SK-N-SH treated with all-trans-retinoic acid at 6 μM for 48 hours (cell line): ENCODE data around the gene LRBA.

Experiments
- ATAC-seq: fragments of 200-7000 bp; cut with Tn5 transposase; 3 replicates; pipeline ENCODE4 v1.9.1; 2020; ENCODE audit warnings: mild to moderate bottlenecking, moderate library complexity
- ARNTL ChIP-seq: fragments of 450-650 bp; formaldehyde crosslinking; IDR thresholded peaks from 2 replicates; pipeline ENCODE4 v1.5.0; 2020; ENCODE audit warnings: low read depth, mild to moderate bottlenecking, moderate library complexity, borderline replicate concordance
- BACH2 ChIP-seq: fragments of 250-450 bp; sonication (Bioruptor Pico); IDR thresholded peaks from 2 replicates; pipeline ENCODE4 v1.9.0; 2021; ENCODE audit warnings: mild to moderate bottlenecking, borderline replicate concordance
- ESRRG ChIP-seq: fragments of 250-450 bp; sonication (Bioruptor Pico); IDR thresholded peaks from 2 replicates; pipeline ENCODE4 v1.6.1; 2021; ENCODE audit warnings: mild to moderate bottlenecking
- GLIS3 ChIP-seq: fragments of 250-450 bp; sonication (Bioruptor Pico); IDR thresholded peaks from 2 replicates; pipeline ENCODE4 v1.5.0; 2020; ENCODE audit warnings: mild to moderate bottlenecking, moderate library complexity
- ISL1 ChIP-seq: fragments of 250-450 bp; sonication (Bioruptor Pico); IDR thresholded peaks from 2 replicates; pipeline ENCODE4 v2.1.2; 2022; ENCODE audit warnings: mild to moderate bottlenecking, moderate library complexity
- PPARA ChIP-seq: fragments of 250-450 bp; sonication (Bioruptor Pico); IDR thresholded peaks from 2 replicates; pipeline ENCODE4 v1.5.0; 2020; ENCODE audit warnings: mild to moderate bottlenecking, borderline replicate concordance
- RARB ChIP-seq: fragments of 250-450 bp; sonication (Bioruptor Pico); IDR thresholded peaks from 2 replicates; pipeline ENCODE4 v1.8.0; 2021; ENCODE audit warnings: mild to moderate bottlenecking, moderate library complexity
- SNAI2 ChIP-seq: fragments of 250-450 bp; sonication (Bioruptor Pico); IDR thresholded peaks from 2 replicates; pipeline ENCODE4 v1.5.0; 2020; ENCODE audit warnings: mild to moderate bottlenecking, moderate library complexity
- TCF4 ChIP-seq: fragments of 250-450 bp; sonication (Bioruptor Pico); IDR thresholded peaks from 2 replicates; pipeline ENCODE4 v1.8.0; 2021; ENCODE audit warnings: mild to moderate bottlenecking, moderate library complexity, borderline replicate concordance
- TOX ChIP-seq: fragments of 250-450 bp; sonication (Bioruptor Pico); IDR thresholded peaks from 2 replicates; pipeline ENCODE4 v1.8.0; 2021; ENCODE audit warnings: mild to moderate bottlenecking, moderate library complexity, borderline replicate concordance
- ZC3H10 ChIP-seq: fragments of 250-450 bp; sonication (Bioruptor Pico); IDR thresholded peaks from 2 replicates; pipeline ENCODE4 v1.5.1; 2021; ENCODE audit warnings: mild to moderate bottlenecking, moderate library complexity
- ZFP3 ChIP-seq: fragments of 250-450 bp; sonication (Bioruptor Pico); IDR thresholded peaks from 2 replicates; pipeline ENCODE4 v1.5.0; 2020; ENCODE audit warnings: mild to moderate bottlenecking, moderate library complexity
- ZFP30 ChIP-seq: fragments of 450-650 bp; formaldehyde crosslinking; IDR thresholded peaks from 2 replicates; pipeline ENCODE4 v1.5.0; 2022; ENCODE audit warnings: mild to moderate bottlenecking, moderate library complexity
- ZNF565 ChIP-seq: fragments of 450-650 bp; formaldehyde crosslinking; conservative IDR thresholded peaks from 2 replicates; pipeline ENCODE4 v1.5.0; 2020; ENCODE audit warnings: low read depth, mild to moderate bottlenecking, moderate library complexity
- ZNF8 ChIP-seq: fragments of 450-650 bp; formaldehyde crosslinking; IDR thresholded peaks from 2 replicates; pipeline ENCODE4 v1.5.0; 2020; ENCODE audit warnings: mild to moderate bottlenecking, moderate library complexity
- TF ChIP-seq, protein P1 (sequence below): fragments of 250-450 bp; sonication (Bioruptor Pico); IDR thresholded peaks from 2 replicates; pipeline ENCODE4 v1.5.1; 2021; ENCODE audit warnings: mild to moderate bottlenecking, moderate library complexity
- TF ChIP-seq, protein P2 (sequence below): fragments of 250-450 bp; sonication (Bioruptor Pico); IDR thresholded peaks from 2 replicates; pipeline ENCODE4 v1.8.0; 2020; ENCODE audit warnings: mild to moderate bottlenecking, moderate library complexity, borderline replicate concordance
- TF ChIP-seq, protein P3 (sequence below): fragments of 250-450 bp; sonication (Bioruptor Pico); IDR thresholded peaks from 2 replicates; pipeline ENCODE4 v1.5.0; 2020; ENCODE audit warnings: mild to moderate bottlenecking, moderate library complexity
- TF ChIP-seq, protein P4 (sequence below): fragments of 250-450 bp; sonication (Bioruptor Pico); IDR thresholded peaks from 2 replicates; pipeline ENCODE4 v1.8.0; 2021; ENCODE audit warnings: low read depth, mild to moderate bottlenecking, moderate library complexity, borderline replicate concordance

Gene LRBA

GRCh38 chr4:150436598-150437370 lies 578.3 kb downstream of the LRBA start:
- no peak for TF ChIP-seq RARB (CRISPR knock-in tag)
- TF ChIP-seq ZC3H10 (CRISPR knock-in tag), result no peak
- TF ChIP-seq, protein P1, sequence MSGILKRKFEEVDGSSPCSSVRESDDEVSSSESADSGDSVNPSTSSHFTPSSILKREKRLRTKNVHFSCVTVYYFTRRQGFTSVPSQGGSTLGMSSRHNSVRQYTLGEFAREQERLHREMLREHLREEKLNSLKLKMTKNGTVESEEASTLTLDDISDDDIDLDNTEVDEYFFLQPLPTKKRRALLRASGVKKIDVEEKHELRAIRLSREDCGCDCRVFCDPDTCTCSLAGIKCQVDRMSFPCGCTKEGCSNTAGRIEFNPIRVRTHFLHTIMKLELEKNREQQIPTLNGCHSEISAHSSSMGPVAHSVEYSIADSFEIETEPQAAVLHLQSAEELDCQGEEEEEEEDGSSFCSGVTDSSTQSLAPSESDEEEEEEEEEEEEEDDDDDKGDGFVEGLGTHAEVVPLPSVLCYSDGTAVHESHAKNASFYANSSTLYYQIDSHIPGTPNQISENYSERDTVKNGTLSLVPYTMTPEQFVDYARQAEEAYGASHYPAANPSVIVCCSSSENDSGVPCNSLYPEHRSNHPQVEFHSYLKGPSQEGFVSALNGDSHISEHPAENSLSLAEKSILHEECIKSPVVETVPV (CRISPR knock-in tag), result no peak
- TF ChIP-seq TCF4 (CRISPR knock-in tag), result no peak
- TF ChIP-seq TOX (CRISPR knock-in tag), result no peak
- TF ChIP-seq ESRRG (CRISPR knock-in tag), result no peak
- no peak for ATAC-seq

- no peak for ATAC-seq
- TF ChIP-seq ZFP30 (CRISPR knock-in tag), result no peak
- TF ChIP-seq, protein P2, sequence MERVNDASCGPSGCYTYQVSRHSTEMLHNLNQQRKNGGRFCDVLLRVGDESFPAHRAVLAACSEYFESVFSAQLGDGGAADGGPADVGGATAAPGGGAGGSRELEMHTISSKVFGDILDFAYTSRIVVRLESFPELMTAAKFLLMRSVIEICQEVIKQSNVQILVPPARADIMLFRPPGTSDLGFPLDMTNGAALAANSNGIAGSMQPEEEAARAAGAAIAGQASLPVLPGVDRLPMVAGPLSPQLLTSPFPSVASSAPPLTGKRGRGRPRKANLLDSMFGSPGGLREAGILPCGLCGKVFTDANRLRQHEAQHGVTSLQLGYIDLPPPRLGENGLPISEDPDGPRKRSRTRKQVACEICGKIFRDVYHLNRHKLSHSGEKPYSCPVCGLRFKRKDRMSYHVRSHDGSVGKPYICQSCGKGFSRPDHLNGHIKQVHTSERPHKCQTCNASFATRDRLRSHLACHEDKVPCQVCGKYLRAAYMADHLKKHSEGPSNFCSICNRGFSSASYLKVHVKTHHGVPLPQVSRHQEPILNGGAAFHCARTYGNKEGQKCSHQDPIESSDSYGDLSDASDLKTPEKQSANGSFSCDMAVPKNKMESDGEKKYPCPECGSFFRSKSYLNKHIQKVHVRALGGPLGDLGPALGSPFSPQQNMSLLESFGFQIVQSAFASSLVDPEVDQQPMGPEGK (CRISPR knock-in tag), result no peak
- TF ChIP-seq ARNTL (CRISPR knock-in tag), result no peak
- no peak for TF ChIP-seq ZNF565 (CRISPR knock-in tag)
- TF ChIP-seq ZFP3 (CRISPR knock-in tag), result no peak
- TF ChIP-seq, protein P3, sequence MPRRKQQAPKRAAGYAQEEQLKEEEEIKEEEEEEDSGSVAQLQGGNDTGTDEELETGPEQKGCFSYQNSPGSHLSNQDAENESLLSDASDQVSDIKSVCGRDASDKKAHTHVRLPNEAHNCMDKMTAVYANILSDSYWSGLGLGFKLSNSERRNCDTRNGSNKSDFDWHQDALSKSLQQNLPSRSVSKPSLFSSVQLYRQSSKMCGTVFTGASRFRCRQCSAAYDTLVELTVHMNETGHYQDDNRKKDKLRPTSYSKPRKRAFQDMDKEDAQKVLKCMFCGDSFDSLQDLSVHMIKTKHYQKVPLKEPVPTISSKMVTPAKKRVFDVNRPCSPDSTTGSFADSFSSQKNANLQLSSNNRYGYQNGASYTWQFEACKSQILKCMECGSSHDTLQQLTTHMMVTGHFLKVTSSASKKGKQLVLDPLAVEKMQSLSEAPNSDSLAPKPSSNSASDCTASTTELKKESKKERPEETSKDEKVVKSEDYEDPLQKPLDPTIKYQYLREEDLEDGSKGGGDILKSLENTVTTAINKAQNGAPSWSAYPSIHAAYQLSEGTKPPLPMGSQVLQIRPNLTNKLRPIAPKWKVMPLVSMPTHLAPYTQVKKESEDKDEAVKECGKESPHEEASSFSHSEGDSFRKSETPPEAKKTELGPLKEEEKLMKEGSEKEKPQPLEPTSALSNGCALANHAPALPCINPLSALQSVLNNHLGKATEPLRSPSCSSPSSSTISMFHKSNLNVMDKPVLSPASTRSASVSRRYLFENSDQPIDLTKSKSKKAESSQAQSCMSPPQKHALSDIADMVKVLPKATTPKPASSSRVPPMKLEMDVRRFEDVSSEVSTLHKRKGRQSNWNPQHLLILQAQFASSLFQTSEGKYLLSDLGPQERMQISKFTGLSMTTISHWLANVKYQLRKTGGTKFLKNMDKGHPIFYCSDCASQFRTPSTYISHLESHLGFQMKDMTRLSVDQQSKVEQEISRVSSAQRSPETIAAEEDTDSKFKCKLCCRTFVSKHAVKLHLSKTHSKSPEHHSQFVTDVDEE (CRISPR knock-in tag), result no peak
- TF ChIP-seq PPARA (CRISPR knock-in tag), result no peak
- TF ChIP-seq TOX (CRISPR knock-in tag), result no peak
- TF ChIP-seq GLIS3, result no peak
- TF ChIP-seq ESRRG (CRISPR knock-in tag), result no peak
- no peak for TF ChIP-seq ZC3H10 (CRISPR knock-in tag)
- no peak for TF ChIP-seq ZNF8 (CRISPR knock-in tag)
Observed at GRCh38 chr4:150431221-150431620, 583.9 kb downstream of the LRBA start.

DNA sequence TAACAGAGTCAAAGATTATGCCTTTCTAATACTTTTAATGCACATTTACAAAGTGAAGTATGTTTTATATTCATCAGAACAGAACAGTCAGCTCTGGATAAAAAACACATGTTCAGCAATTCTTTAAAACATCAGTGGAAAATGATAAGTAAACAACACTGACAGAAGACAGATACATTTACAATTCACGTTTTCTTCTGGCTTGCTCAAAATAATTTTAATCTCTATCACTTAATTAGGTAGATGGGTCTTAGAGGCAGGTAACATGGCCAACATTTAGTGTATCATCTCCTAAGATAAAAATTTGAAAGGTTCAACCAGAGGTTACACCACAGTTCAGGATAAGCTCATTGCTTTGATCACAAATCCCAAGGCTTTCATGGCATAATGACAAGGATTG lies 589.9 kb downstream of the LRBA start:
- peak; percentile 81 for ATAC-seq
- no peak for TF ChIP-seq PPARA (CRISPR knock-in tag)
- TF ChIP-seq TCF4 (CRISPR knock-in tag), result peak; percentile 80
- TF ChIP-seq TOX (CRISPR knock-in tag), result peak; percentile 57; the same call in 1 of the 2 replicates
- 0 out of 2 replicates have a peak, but pooled peaks have one; percentile 40 for TF ChIP-seq ESRRG (CRISPR knock-in tag)
- TF ChIP-seq ZFP3 (CRISPR knock-in tag), result no peak
- TF ChIP-seq, protein P3 (CRISPR knock-in tag), result peak; percentile 96
- TF ChIP-seq RARB (CRISPR knock-in tag), result 0 out of 2 replicates have a peak, but pooled peaks have one; percentile 40
- peak; percentile 90 for TF ChIP-seq ISL1 (CRISPR knock-in tag)

DNA sequence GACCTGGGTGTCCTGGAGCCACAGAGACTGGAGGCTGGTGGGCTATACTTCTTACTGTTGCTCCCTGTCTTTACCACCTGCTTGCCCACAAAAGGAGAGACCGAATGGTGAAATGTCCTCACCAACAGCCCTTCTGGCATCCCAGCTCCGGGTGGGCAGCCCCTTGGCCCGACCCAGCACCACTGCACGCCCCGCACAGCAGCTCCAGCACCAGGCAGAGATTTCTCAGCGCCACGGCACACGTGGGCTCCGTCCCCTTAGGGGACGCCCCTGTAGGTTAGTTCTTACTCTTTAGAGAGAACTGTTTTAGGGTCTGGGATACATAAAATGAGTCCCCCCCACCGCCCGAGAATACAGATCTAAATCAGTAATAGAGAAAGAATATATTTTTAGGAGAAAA lies 591.6 kb downstream of the LRBA start:
- no peak for ATAC-seq
- TF ChIP-seq BACH2 (CRISPR knock-in tag), result no peak
- TF ChIP-seq, protein P3 (CRISPR knock-in tag), result no peak
- no peak for TF ChIP-seq ZC3H10 (CRISPR knock-in tag)
- no peak for TF ChIP-seq SNAI2
- no peak for TF ChIP-seq TCF4 (CRISPR knock-in tag)
- TF ChIP-seq ISL1 (CRISPR knock-in tag), result no peak
- TF ChIP-seq PPARA (CRISPR knock-in tag), result no peak
- TF ChIP-seq, protein P4, sequence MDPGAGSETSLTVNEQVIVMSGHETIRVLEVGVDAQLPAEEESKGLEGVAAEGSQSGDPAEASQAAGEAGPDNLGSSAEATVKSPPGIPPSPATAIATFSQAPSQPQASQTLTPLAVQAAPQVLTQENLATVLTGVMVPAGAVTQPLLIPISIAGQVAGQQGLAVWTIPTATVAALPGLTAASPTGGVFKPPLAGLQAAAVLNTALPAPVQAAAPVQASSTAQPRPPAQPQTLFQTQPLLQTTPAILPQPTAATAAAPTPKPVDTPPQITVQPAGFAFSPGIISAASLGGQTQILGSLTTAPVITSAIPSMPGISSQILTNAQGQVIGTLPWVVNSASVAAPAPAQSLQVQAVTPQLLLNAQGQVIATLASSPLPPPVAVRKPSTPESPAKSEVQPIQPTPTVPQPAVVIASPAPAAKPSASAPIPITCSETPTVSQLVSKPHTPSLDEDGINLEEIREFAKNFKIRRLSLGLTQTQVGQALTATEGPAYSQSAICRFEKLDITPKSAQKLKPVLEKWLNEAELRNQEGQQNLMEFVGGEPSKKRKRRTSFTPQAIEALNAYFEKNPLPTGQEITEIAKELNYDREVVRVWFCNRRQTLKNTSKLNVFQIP (CRISPR knock-in tag), result no peak
